Activated T-cell treated with anti-CD3 and anti-CD28 coated beads for 24 hours (primary cell): ENCODE data around the gene TTYH2.

Experiments
- DNase-seq: peaks from one replicate; pipeline ENCODE4 v3.0.0-alpha.2; 2020; ENCODE audit warnings: low read depth

Gene TTYH2

GRCh38 chr17:74290340-74290739 is 77.0 kb downstream of the TTYH2 start:
- DNase-seq, result no peak

GRCh38 chr17:74292495-74292894 is 79.1 kb downstream of the TTYH2 start:
- no peak for DNase-seq

GRCh38 chr17:74295625-74296547 is 82.5 kb downstream of the TTYH2 start:
- no peak for DNase-seq

GRCh38 chr17:74296548-74296936 is 83.2 kb downstream of the TTYH2 start:
- DNase-seq, result no peak

GRCh38 chr17:74297941-74298340 is 84.6 kb downstream of the TTYH2 start:
- no peak for DNase-seq

- DNase-seq, result no peak
Observed at GRCh38 chr17:74298778-74299177, 85.4 kb downstream of the TTYH2 start.

GRCh38 chr17:74299226-74300009 is 86.0 kb downstream of the TTYH2 start:
- no peak for DNase-seq

- no peak for DNase-seq
Observed at GRCh38 chr17:74303305-74303704, 89.9 kb downstream of the TTYH2 start.

- no peak for DNase-seq
Observed at GRCh38 chr17:74304184-74304583, 90.8 kb downstream of the TTYH2 start.

- no peak for DNase-seq
Observed at GRCh38 chr17:74305865-74306654, 92.7 kb downstream of the TTYH2 start.

- no peak for DNase-seq
Observed at GRCh38 chr17:74307984-74308773, 94.8 kb downstream of the TTYH2 start.

GRCh38 chr17:74309902-74310301 is 96.5 kb downstream of the TTYH2 start:
- no peak for DNase-seq
